ENCODE results near the gene PYGL.

DNA sequence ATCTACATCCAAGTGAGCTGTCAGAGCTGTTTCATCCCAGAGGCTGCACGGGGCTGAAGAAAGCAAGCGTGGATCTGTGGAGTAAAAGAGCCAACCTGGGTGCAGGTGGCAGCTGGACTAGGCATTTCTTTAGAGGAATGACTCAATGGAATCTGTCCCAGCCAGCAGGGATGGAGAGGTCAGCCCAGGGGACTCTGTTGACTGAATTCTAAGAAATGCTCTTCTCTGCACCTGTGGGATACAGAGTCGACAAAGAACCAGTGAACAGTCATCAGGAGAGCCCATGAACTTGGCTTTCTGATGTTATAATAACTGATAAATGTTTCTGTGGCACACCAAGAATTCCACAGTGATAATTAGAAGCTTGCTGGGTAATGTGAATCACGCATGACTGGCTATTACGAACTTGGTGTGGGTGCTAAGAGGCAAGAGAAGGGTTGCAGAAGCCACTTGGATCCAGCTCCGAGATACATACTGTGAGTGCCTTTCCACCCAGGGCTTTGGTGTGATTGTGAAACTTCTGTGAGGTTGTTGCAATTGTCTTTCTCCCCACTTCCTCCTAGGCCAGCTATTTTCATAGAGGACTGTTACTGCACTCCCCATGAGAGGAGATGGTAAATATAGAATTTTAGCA, 16.2 kb downstream of the PYGL start:
- no peak for TF ChIP-seq CTCF (IDR thresholded peaks at IDR 0.05)
- no peak for TF ChIP-seq POLR2A (IDR thresholded peaks at IDR 0.05)
